Activated CD4-positive, alpha-beta memory T cell treated with anti-CD3 and anti-CD28 coated beads for 36 hours (primary cell): ENCODE data around the gene MMP28. TPM values are rescaled to one million over a fixed set of nuclear protein-coding genes. Genes with fewer than 3 reads are reported as not detected.

Source experiments
- CTCF ChIA-PET: fragments of 350-600 bp; sonication (Branson Sonifier 250); formaldehyde crosslinking; loops from one replicate; lab custom pipeline; 2021; ENCODE audit warnings: antibody characterized with exemption, inconsistent platforms; lab: Charles Lee
- POLR2A ChIA-PET: fragments of 350-600 bp; sonication (Branson Sonifier 250); formaldehyde crosslinking; loops from one replicate; lab custom pipeline; 2021; ENCODE audit warnings: antibody characterized with exemption; lab: Charles Lee
- DNase-seq: peaks from one replicate; pipeline ENCODE4 v3.0.0-alpha.2; 2020
- H3K27ac Mint-ChIP-seq: one replicate; pipeline ENCODE4 v1.8.0; 2021; ENCODE audit warnings: mixed read lengths
- H3K27me3 Mint-ChIP-seq: one replicate; pipeline ENCODE4 v1.8.0; 2021; ENCODE audit warnings: mixed read lengths
- H3K36me3 Mint-ChIP-seq: one replicate; pipeline ENCODE4 v1.8.0; 2021; ENCODE audit warnings: mixed read lengths
- H3K4me1 Mint-ChIP-seq: one replicate; pipeline ENCODE4 v1.8.0; 2021; ENCODE audit warnings: low read depth, mixed read lengths
- H3K4me3 Mint-ChIP-seq: one replicate; pipeline ENCODE4 v1.8.0; 2021; ENCODE audit warnings: mild to moderate bottlenecking, mixed read lengths
- H3K9me3 Mint-ChIP-seq: one replicate; pipeline ENCODE4 v1.8.0; 2021; ENCODE audit warnings: mixed read lengths
- intact Hi-C: fragments of 100-400 bp; cut with micrococcal nuclease; formaldehyde crosslinking; loops from one replicate; pipeline ENCODE4 v1.15.1; 2023
- total RNA-seq, 2 experiments: library from RNA; stranded (reverse); gene quantifications; one replicate each; pipeline ENCODE4 v1.2.3, GENCODE V29; 2021

The MMP28 gene
- total RNA-seq, 2 experiments from 2014 or later = not detected

DNA sequence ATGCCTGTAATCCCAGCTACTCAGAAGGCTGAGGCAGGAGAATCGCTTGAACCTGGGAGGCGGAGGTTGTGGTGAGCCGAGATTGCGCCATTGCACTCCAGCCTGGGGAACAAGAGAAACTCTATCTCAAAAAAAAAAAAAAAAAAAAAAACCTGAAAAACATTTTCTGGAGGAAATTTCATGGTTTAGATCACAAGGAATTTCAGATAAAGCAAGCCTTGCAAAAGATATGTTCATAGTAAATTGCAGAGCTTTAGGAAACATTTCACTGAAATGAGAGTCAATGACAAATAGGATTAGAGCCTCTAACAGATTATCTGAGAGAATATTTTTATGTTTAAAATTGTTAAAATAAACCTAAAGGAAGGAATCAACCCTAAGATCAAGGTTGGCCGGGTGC lies 17.0 kb upstream of the MMP28 start:
- intact Hi-C loops = no loop called here
- H3K4me1 Mint-ChIP-seq = peaks cover 57% of the 10 kb centered on the region
- H3K36me3 Mint-ChIP-seq = peaks cover 27% of the 10 kb centered on the region

DNA sequence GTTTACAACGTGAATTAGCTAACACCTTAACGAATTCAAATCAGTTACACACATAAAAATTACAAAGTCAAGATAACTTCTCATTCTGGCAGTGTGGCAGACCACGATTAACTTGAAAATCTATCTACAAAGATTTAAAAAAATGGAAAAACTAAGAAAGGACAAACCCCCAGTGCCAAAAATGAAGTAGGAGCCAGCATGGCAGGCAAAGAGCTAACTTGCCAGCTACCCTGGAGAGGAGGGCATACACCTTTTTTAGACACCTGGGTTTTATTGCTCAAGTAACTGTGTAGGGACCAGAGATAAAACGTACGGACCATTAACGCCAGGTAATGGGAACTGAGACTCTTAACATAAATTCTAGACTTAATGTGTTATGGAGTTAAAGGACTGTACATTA lies 16.3 kb upstream of the MMP28 start:
- H3K4me3 Mint-ChIP-seq = no peak overlapping the region
- no peaks in the 10 kb centered on the region for H3K9me3 Mint-ChIP-seq
- H3K4me1 Mint-ChIP-seq = peaks cover 57% of the 10 kb centered on the region
- CTCF ChIA-PET = interaction anchor here (9.8 kb wide), 1 partner anchor 46 kb away, joined by 336 read pairs; no protein-coding TSS in a partner anchor
- H3K27ac Mint-ChIP-seq = no peak overlapping the region
- POLR2A ChIA-PET = no interaction called here
- H3K27me3 Mint-ChIP-seq = no peaks in the 10 kb centered on the region
- intact Hi-C loops = no loop called here
- peaks cover 24% of the 10 kb centered on the region for H3K36me3 Mint-ChIP-seq
- no peak for DNase-seq

More for the DNA sequence above, 17.0 kb upstream of the MMP28 start:
- ChIA-PET POLR2A (no interaction called here), CTCF (interaction anchor here (9.8 kb wide), 1 partner anchor 47 kb away, joined by 336 read pairs; no protein-coding TSS in a partner anchor)
- no peak overlapping the region for H3K27ac Mint-ChIP-seq
- H3K9me3 Mint-ChIP-seq = no peaks in the 10 kb centered on the region
- H3K27me3 Mint-ChIP-seq = no peaks in the 10 kb centered on the region
- no peak overlapping the region for H3K4me3 Mint-ChIP-seq
- no peak for DNase-seq

DNA sequence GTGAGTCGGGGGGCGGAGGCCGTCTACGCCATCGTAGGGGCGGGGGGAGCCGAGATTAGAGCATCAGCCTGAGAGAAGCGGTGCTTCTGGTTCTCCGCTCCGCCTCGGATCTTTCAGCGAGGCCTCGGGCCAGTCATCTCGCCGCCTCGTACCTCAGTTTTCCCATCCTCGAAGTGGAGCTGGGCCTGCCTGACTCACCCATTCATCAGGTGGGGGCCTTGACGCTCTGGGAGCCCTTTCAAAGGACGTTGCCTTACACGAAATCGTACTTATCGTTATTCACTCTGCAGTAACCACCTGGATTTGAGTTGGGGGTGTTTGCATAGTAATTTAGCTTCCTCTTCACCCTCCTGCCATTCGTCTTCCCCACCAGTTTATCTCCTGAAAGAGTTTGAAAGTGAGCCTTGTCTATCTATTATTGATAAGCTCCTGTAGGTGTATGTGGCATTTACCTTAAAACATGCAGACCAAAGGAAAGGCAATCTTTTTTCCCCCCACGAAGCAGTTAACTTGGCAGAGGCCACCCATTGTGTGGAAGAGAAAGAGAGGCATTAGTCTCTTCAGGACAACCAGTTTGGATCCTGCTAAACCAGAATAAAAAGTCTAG lies 14.5 kb upstream of the MMP28 start:
- POLR2A ChIA-PET = interaction anchor here (0.5 to 3.5 kb wide), 13 partner anchors 10 to 736 kb away, joined by 3 to 30 read pairs (median 3); partner anchors contain the start of genes CCL5, MYO19, PIGW and RDM1
- Mint-ChIP-seq H3K27me3 (no peaks in the 10 kb centered on the region), H3K36me3 (peaks cover 19% of the 10 kb centered on the region), H3K9me3 (no peaks in the 10 kb centered on the region), H3K27ac (peak overlapping the region; percentile 99), H3K4me3 (peak overlapping the region; percentile 81), H3K4me1 (peaks cover 44% of the 10 kb centered on the region)
- CTCF ChIA-PET = interaction anchor here (1.2 to 9.8 kb wide), 8 partner anchors 10 to 271 kb away, joined by 3 to 336 read pairs (median 8); partner anchors contain the start of gene MMP28
- intact Hi-C loops = loop anchor here (1.0 to 10.0 kb wide), 6 partner anchors 46 to 748 kb away; partner anchors contain the start of genes AP2B1, RFFL, SLFN11 and SLFN5
- no peak for DNase-seq

DNA sequence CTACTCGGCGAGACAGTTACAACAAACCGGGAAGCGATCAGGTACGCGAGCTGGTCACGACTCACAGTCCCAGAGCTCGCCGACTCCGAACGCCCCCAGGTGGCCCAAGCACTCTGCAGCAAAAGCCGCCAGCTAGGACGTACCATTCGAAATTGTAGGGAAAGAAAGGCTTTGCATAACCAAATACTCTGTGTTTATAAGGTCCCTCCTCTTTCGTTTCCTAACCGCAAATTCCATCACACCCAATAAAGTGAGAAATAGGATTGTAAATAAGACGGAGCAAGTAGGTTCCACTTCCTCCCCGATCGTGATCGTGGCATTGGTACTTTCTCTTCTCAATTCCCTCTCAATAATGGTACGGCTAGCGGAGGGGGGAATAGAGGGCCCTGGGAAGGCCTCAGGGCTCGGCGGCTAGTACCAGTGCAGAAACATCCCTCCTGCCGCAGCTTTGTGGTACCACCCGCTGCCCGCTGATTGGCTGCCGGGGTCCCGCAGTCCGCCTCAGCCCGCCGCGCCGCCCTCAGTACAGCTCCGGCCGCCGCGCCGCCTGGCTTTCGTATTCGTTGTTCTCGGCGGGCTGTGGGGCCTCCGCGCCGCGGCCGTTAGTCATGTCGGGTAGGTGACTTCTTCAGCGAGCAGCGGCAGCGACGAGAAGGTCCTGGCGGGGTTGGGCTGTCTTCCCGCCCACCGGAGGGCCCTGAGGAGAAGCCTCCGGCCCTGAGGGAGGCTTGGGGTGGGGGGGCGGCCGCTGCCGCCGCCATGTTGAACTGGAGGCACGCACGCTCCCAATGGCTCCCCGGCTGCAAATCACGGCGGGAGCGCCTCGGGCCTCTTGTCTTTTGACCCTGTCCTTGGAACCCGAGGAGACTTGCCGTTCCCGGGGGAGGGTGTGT lies 13.8 kb upstream of the MMP28 start, which contains the start of gene TAF15:
Gene TAF15, plus strand, starts transcription at position 523 of the 893 bp plus-strand sequence. Its CDS starts 86 bp downstream, at position 609.
- H3K27me3 Mint-ChIP-seq = no peaks in the 10 kb centered on the region

DNA sequence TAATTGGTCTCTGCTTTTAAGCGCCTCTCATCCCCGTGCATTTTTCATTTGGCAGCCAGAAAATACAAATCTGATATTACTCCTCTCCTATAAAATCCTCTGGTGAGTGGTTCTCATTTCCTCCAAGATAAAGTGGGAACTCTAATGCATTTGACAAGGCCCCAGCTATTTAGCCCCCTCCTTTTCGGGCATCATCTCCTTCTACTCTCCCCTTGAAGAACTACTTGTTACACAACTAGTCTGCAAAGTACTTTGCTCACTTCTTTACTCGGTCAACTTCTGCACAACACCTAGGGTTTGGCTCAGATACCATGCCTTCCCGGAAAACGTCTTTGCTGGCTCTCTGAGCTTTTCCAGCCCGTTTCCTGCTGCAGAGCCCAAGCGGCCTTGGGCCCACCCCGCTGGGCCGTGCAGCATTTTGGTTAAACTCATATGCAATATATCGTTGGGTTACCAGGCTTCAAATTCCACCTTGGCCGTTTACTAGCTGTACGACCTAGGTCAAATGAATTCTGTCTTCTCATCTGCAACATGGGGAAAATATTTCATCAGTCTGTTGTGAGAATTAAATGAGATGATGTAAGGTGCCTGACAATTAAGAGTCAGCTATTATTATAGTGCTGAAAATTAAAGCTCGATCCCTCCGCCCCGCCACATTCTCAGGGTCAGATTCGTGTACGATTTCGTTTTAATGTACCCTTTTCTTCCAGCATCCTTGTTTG lies 13.0 kb upstream of the MMP28 start:
- Mint-ChIP-seq H3K4me3 (peak overlapping the region; percentile 81), H3K27ac (peak overlapping the region; percentile 99), H3K9me3 (no peaks in the 10 kb centered on the region), H3K4me1 (peaks cover 41% of the 10 kb centered on the region), H3K27me3 (no peaks in the 10 kb centered on the region), H3K36me3 (peaks cover 14% of the 10 kb centered on the region)
- CTCF ChIA-PET = interaction anchor here (0.7 to 9.8 kb wide), 23 partner anchors 8 to 674 kb away, joined by 3 to 336 read pairs (median 4); partner anchors contain the start of genes MMP28 and RASL10B
- POLR2A ChIA-PET = interaction anchor here (0.6 to 3.5 kb wide), 21 partner anchors 9 to 738 kb away, joined by 3 to 30 read pairs (median 4); partner anchors contain the start of genes AP2B1, CCL3, CCL5 and MMP28
- DNase-seq = no peak
- intact Hi-C loops = loop anchor here (2.0 to 10.0 kb wide), 5 partner anchors 64 to 746 kb away; partner anchors contain the start of genes AP2B1, RFFL, SLFN11 and SLFN5

More for the DNA sequence above, 13.8 kb upstream of the MMP28 start, which contains the start of gene TAF15:
- DNase-seq = peak; percentile 97
- Mint-ChIP-seq H3K4me1 (peaks cover 46% of the 10 kb centered on the region), H3K36me3 (peaks cover 19% of the 10 kb centered on the region), H3K27ac (peak within 1 kb of the TSS; percentile 99), H3K4me3 (peak within 1 kb of the TSS; percentile 81), H3K9me3 (no peaks in the 10 kb centered on the region)
- ChIA-PET POLR2A (interaction anchor here (0.6 to 3.5 kb wide), 24 partner anchors 8 to 737 kb away, joined by 3 to 30 read pairs (median 4); partner anchors contain the start of genes AP2B1, CCL3, CCL5 and MMP28), CTCF (interaction anchor here (0.7 to 9.8 kb wide), 24 partner anchors 8 to 674 kb away, joined by 3 to 336 read pairs (median 4); partner anchors contain the start of genes MMP28 and RASL10B)
- intact Hi-C loops = loop anchor here (1.0 to 10.0 kb wide), 6 partner anchors 45 to 747 kb away; partner anchors contain the start of genes AP2B1, RFFL, SLFN11 and SLFN5

DNA sequence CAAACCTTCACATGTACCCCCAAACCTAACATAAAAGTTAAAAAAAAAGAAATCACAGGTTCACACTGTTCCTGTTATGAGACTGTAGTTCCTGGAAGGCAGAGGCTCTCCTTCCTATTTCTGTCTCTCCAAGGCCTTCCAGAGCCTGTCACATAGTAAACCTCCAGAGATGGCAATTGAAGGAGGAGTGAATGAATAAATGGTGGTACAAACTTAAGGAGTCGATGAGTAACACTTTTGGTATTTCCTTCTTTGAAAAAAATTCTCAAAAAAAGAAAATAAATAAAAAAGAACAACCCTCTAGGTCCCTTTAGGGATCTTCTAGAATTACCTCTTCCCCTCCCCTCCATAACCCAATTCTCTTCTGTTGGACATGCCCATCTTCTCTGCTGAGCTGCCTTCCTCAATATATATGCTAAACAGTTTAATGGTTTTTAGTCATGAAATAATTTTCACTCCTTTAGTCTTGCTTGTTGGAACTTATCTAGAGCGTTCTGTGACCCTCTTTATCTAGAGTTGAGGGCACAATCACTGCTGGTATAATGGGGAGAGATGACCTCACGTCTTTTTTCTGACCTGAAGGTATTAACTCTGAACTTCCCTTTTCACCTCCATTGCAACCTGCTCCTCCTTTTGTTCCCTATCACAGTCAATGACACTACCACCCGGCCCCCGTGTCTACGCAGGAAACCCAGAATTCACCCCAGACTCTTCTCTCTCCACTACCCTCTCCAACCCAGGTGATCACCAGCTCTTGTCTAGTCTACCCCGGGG lies 12.1 kb upstream of the MMP28 start:
- no peaks in the 10 kb centered on the region for H3K27me3 Mint-ChIP-seq
- peak overlapping the region; percentile 81 for H3K4me3 Mint-ChIP-seq
- ChIA-PET CTCF (interaction anchor here (1.2 to 9.8 kb wide), 9 partner anchors 9 to 341 kb away, joined by 3 to 336 read pairs (median 5); partner anchors contain the start of gene MMP28), POLR2A (interaction anchor here (0.6 to 3.5 kb wide), 4 partner anchors 19 to 739 kb away, joined by 3 to 30 read pairs (median 4); no protein-coding TSS in a partner anchor)
- H3K27ac Mint-ChIP-seq = peak overlapping the region; percentile 99
- peaks cover 42% of the 10 kb centered on the region for H3K4me1 Mint-ChIP-seq
- H3K9me3 Mint-ChIP-seq = no peaks in the 10 kb centered on the region
- no peak for DNase-seq
- H3K36me3 Mint-ChIP-seq = peaks cover 14% of the 10 kb centered on the region
- intact Hi-C loops = loop anchor here (2.0 to 10.0 kb wide), 5 partner anchors 63 to 745 kb away; partner anchors contain the start of genes AP2B1, RFFL, SLFN11 and SLFN5

DNA sequence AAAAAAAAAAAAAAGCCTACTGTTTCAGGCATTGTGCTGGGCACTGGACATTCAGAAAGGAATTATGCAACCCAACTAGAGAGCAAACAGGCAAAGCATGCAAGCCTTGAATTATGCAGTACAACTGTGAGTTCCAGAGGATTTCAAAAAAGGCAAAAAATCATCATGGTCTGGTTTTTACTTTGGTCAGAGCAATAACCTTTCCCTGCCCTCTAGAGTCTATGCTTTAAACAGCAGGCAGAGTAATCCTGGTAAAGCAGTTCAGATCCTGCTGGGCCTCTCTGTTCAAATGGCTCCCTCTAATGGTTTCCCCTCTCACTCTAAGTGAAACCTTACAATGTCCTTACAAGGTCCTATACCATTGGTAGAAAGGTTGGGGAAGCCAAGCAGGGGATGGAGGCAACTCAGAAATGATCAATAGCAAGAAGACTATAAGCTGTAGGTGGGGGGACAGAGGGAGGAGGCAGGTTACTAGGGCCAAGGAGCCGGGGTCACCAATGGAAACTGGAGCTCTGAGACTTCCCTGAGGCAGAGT lies 9.3 kb upstream of the MMP28 start:
- Mint-ChIP-seq H3K36me3 (peaks cover 2% of the 10 kb centered on the region), H3K4me3 (no peak overlapping the region), H3K27me3 (no peaks in the 10 kb centered on the region), H3K9me3 (no peaks in the 10 kb centered on the region), H3K27ac (peak overlapping the region; percentile 2), H3K4me1 (peaks cover 31% of the 10 kb centered on the region)
- peak; percentile 58 for DNase-seq
- intact Hi-C loops = loop anchor here (1.0 to 10.0 kb wide), 3 partner anchors 40 to 742 kb away; partner anchors contain the start of gene RFFL
- ChIA-PET POLR2A (interaction anchor here (1.1 kb wide), 1 partner anchor 40 kb away, joined by 7 read pairs; no protein-coding TSS in a partner anchor), CTCF (interaction anchor here (0.6 to 9.8 kb wide), 14 partner anchors 8 to 1137 kb away, joined by 3 to 336 read pairs (median 5); no protein-coding TSS in a partner anchor)

DNA sequence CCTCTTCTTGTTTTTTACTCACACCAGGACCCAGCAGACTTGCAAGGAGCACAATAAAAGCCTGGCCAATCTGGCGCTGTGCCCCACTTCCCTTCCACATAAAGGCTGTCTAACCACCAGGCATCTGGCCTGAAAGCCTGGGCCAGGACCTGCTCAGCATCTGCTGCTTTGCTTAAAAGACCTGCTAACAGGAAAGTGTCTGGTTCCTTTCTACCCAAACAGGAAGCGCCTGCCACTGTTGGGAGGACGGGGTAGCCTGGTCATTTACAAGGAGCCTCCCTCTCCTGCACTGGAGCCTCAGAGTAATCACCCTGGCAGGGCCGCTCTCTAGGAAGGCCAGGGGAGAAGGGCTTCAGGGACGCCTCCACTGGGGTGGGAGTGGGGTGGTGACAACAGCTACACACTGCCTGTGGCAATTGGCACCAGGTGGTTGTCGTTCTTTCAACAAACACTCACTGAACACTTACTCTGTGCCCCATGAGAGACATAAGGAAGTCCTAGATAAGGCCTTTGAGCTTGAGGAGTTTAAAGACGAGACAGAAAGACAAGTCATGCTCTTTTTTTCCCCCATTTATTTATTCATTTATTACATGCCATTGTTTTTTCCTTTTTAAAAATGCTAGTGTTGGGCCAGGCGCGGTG lies 6.3 kb upstream of the MMP28 start:
- no peaks in the 10 kb centered on the region for H3K36me3 Mint-ChIP-seq
- no peak overlapping the region for H3K4me3 Mint-ChIP-seq
- intact Hi-C loops = loop anchor here (10.0 kb wide), 1 partner anchor 57 kb away; no protein-coding TSS in a partner anchor

DNA sequence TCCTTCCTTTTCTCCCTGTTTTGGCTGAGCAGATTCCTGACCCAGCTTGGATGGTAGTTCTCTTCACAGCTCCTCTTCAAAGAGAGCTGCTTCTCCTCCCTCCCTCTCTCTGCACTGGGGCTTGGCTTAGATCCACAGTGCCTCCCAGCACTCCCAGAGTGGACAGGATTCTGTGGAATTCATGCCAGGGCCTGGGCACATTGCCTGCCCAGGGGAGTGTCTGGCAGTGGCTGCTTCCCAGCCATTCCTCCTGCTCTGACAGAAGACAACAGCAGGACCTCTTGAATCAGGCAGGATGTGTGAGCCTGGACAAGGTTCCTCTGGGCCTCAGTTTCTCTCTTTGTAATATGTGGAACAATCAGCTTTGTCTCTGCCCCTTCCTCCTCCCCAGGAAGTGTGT lies 4.5 kb upstream of the MMP28 start:
- H3K36me3 Mint-ChIP-seq = no peaks in the 10 kb centered on the region
- no peak overlapping the region for H3K4me3 Mint-ChIP-seq
- no peaks in the 10 kb centered on the region for H3K9me3 Mint-ChIP-seq
- H3K27ac Mint-ChIP-seq = no peak overlapping the region
- DNase-seq = no peak
- POLR2A ChIA-PET = no interaction called here
- CTCF ChIA-PET = interaction anchor here (1.1 to 7.2 kb wide), 3 partner anchors 9 to 35 kb away, joined by 3 to 60 read pairs (median 3); no protein-coding TSS in a partner anchor
- H3K4me1 Mint-ChIP-seq = peaks cover 25% of the 10 kb centered on the region
- intact Hi-C loops = loop anchor here (10.0 kb wide), 1 partner anchor 55 kb away; no protein-coding TSS in a partner anchor
- peaks cover 24% of the 10 kb centered on the region for H3K27me3 Mint-ChIP-seq

More for the DNA sequence above, 6.3 kb upstream of the MMP28 start:
- H3K27ac Mint-ChIP-seq = no peak overlapping the region
- ChIA-PET CTCF (interaction anchor here (0.6 to 0.8 kb wide), 2 partner anchors 35 to 38 kb away, joined by 3 read pairs; no protein-coding TSS in a partner anchor), POLR2A (no interaction called here)
- H3K4me1 Mint-ChIP-seq = peaks cover 17% of the 10 kb centered on the region
- no peak for DNase-seq
- H3K9me3 Mint-ChIP-seq = no peaks in the 10 kb centered on the region
- peaks cover 12% of the 10 kb centered on the region for H3K27me3 Mint-ChIP-seq
